Right atrium auricular region (tissue), 2 donors: ENCODE data around the gene ZNF543. TPM values are rescaled to one million over a fixed set of nuclear protein-coding genes. Genes with fewer than 3 reads are reported as not detected.
A peak's percentile ranks its signal among the peaks of the same experiment; 100 is the strongest.

Experiments
- DNase-seq: peaks from one replicate; pipeline ENCODE4 v3.0.0-alpha.2; 2019; ENCODE audit warnings: low spot score
- H3K27ac ChIP-seq, 2 donors: fragments of 200-600 bp; sonication (generic); 1 replicate in 1 of 2; 2 replicates in 1 of 2; pipeline ENCODE4 v1.5.1; 2016 to 2019
- H3K27me3 ChIP-seq, 2 donors: fragments of 200-600 bp; sonication (generic); one replicate each; pipeline versions ENCODE4 v1.5.1 to v1.6.0; 2017 to 2019
- H3K36me3 ChIP-seq: fragments of 200-600 bp; sonication (generic); one replicate; pipeline ENCODE4 v1.5.1; 2016
- H3K4me1 ChIP-seq, 2 donors: fragments of 200-600 bp; sonication (generic); one replicate each; pipeline versions ENCODE4 v1.5.1 to v1.6.0; 2017 to 2019
- H3K4me3 ChIP-seq, 2 donors: fragments of 200-600 bp; sonication (generic); 1 replicate in 1 of 2; 2 replicates in 1 of 2; pipeline ENCODE4 v1.5.1; 2017 to 2019; ENCODE audit warnings: mild to moderate bottlenecking in 1 of 2, moderate library complexity in 1 of 2
- H3K9me3 ChIP-seq, 2 donors: fragments of 200-600 bp; sonication (generic); one replicate each; pipeline ENCODE4 v1.5.1; 2019
- CTCF ChIP-seq, 2 donors: fragments of 200-600 bp; sonication (generic); IDR thresholded peaks; one replicate each; pipeline ENCODE4 v1.5.1; 2019; ENCODE audit warnings: antibody characterized with exemption in 2 of 2
- total RNA-seq, 2 donors: library from RNA; depleted of rRNA; stranded (reverse); fragments of >200 nt; gene quantifications; one replicate each; pipeline ENCODE4 v1.1.0, GENCODE V29; 2016

The ZNF543 gene
- total RNA-seq, 2 donors from 2014 or later = 6.0 to 7.8 TPM

- Histone ChIP-seq H3K36me3 (peaks cover 15% of the 10 kb centered on the region), H3K27ac (peak within 1 kb of the TSS; percentile 99 to 100), H3K27me3 (no peaks in the 10 kb centered on the region), H3K9me3 (no peaks in the 10 kb centered on the region), H3K4me3 (peak within 1 kb of the TSS; percentile 96 to 99), H3K4me1 (peaks cover 0 to 43% of the 10 kb centered on the region in 2 donors)
- peak; percentile 97 for DNase-seq
- TF ChIP-seq CTCF (IDR thresholded peaks at IDR 0.05) = no peak
These were observed 39.9 kb upstream of the ZNF543 start, which contains the start of gene ZNF460 for GRCh38 chr19:57280165-57280961. TSS of gene ZNF460 (plus strand) at chr19:57280485. CDS start at chr19:57280807, 322 bp downstream.

GRCh38 chr19:57280962-57281400 lies 39.3 kb upstream of the ZNF543 start:
- H3K4me1 ChIP-seq = peaks cover 0 to 49% of the 10 kb centered on the region in 2 donors
- H3K4me3 ChIP-seq = peak overlapping the region; percentile 96 to 99
- no peaks in the 10 kb centered on the region for H3K9me3 ChIP-seq
- no peaks in the 10 kb centered on the region for H3K27me3 ChIP-seq
- H3K27ac ChIP-seq = peak overlapping the region; percentile 99 to 100
- TF ChIP-seq CTCF (IDR thresholded peaks at IDR 0.05) = no peak
- DNase-seq = no peak
- peaks cover 21% of the 10 kb centered on the region for H3K36me3 ChIP-seq

GRCh38 chr19:57282011-57282643 lies 38.1 kb upstream of the ZNF543 start:
- Histone ChIP-seq H3K4me3 (no peak overlapping the region), H3K36me3 (peaks cover 32% of the 10 kb centered on the region), H3K9me3 (no peaks in the 10 kb centered on the region), H3K27ac (no peak overlapping the region), H3K27me3 (no peaks in the 10 kb centered on the region), H3K4me1 (peaks cover 0 to 49% of the 10 kb centered on the region in 2 donors)
- DNase-seq = no peak
- no peak for TF ChIP-seq CTCF (IDR thresholded peaks at IDR 0.05)

- DNase-seq = no peak
- H3K27me3 ChIP-seq = no peaks in the 10 kb centered on the region
- H3K4me3 ChIP-seq = no peak overlapping the region
- peaks cover 0 to 23% of the 10 kb centered on the region in 2 donors for H3K4me1 ChIP-seq
- peaks cover 0 to 21% of the 10 kb centered on the region in 2 donors for H3K9me3 ChIP-seq
- peaks cover 94% of the 10 kb centered on the region for H3K36me3 ChIP-seq
- TF ChIP-seq CTCF (IDR thresholded peaks at IDR 0.05) = no peak
- no peak overlapping the region for H3K27ac ChIP-seq
These were observed 31.9 kb upstream of the ZNF543 start for GRCh38 chr19:57288373-57288772.

GRCh38 chr19:57290970-57291369 lies 29.3 kb upstream of the ZNF543 start:
- peaks cover 0 to under 1% of the 10 kb centered on the region in 2 donors for H3K4me1 ChIP-seq
- no peak for TF ChIP-seq CTCF (IDR thresholded peaks at IDR 0.05)
- H3K4me3 ChIP-seq = no peak overlapping the region
- H3K9me3 ChIP-seq = peaks cover 0 to 33% of the 10 kb centered on the region in 2 donors
- DNase-seq = no peak
- H3K36me3 ChIP-seq = peaks cover 88% of the 10 kb centered on the region
- H3K27ac ChIP-seq = no peak overlapping the region
- H3K27me3 ChIP-seq = no peaks in the 10 kb centered on the region
